Astrocyte (in vitro differentiated cells and primary cell): ENCODE results near the gene DLST.

ENCODE experiments used
- CTCF ChIP-seq: IDR thresholded peaks from 2 replicates; pipeline ENCODE4 v1.5.1; 2011; ENCODE audit warnings: low read depth, mild to moderate bottlenecking, inconsistent platforms, low read length, moderate library complexity; ENCODE audit not compliant: insufficient read depth
- EZH2 ChIP-seq: IDR thresholded peaks from 2 replicates; pipeline ENCODE4 v1.6.1; 2012; ENCODE audit warnings: mild to moderate bottlenecking, low read length, inconsistent platforms; ENCODE audit not compliant: insufficient read depth

GRCh38 chr14:74912111-74912510 is 30.4 kb downstream of the DLST start:
- TF ChIP-seq CTCF (no peak), EZH2 (no peak)
